ENCODE data around the gene HS3ST1.

Gene HS3ST1

GRCh38 chr4:11428231-11428898 lies at the start of gene HS3ST1:
HS3ST1 (minus strand) TSS chr4:11428894; CDS start chr4:11400005, 28,889 bp downstream.
- Histone ChIP-seq H3K4me1 (no peaks in the 10 kb centered on the region), H3K79me2 (no peaks in the 10 kb centered on the region), H3K36me3 (ENCODE audit: control insufficient read depth, insufficient read depth, low read length) (no peaks in the 10 kb centered on the region), H3K4me2 (ENCODE audit: low read length) (peak within 1 kb of the TSS; percentile 64), H3K9me3 (ENCODE audit: control insufficient read depth, low read length) (no peaks in the 10 kb centered on the region), H3K9ac (no peak within 1 kb of the TSS), H2AFZ (peak within 1 kb of the TSS; percentile 56), H3K27ac (no peak within 1 kb of the TSS), H3K4me3 (ENCODE audit: low read depth, low read length) (peak within 1 kb of the TSS; percentile 57), H3K27me3 (ENCODE audit: control insufficient read depth, insufficient read depth, low read length) (no peaks in the 10 kb centered on the region)
- TF ChIP-seq CTCF (IDR thresholded peaks at IDR 0.05), result no peak

- TF ChIP-seq CTCF (IDR thresholded peaks at IDR 0.05), result no peak
- Histone ChIP-seq H3K27me3 (ENCODE audit: control insufficient read depth, insufficient read depth, low read length) (no peaks in the 10 kb centered on the region), H3K4me2 (ENCODE audit: low read length) (no peak overlapping the region), H3K9me3 (ENCODE audit: control insufficient read depth, low read length) (no peaks in the 10 kb centered on the region), H2AFZ (no peak overlapping the region), H3K9ac (no peak overlapping the region), H3K27ac (no peak overlapping the region), H3K4me1 (no peaks in the 10 kb centered on the region), H3K4me3 (ENCODE audit: low read depth, low read length) (no peak overlapping the region), H3K36me3 (ENCODE audit: control insufficient read depth, insufficient read depth, low read length) (no peaks in the 10 kb centered on the region), H3K79me2 (no peaks in the 10 kb centered on the region)
Measured at GRCh38 chr4:11475871-11476270, 47.2 kb upstream of the HS3ST1 start.

- Histone ChIP-seq H2AFZ (no peak overlapping the region), H3K27me3 (ENCODE audit: control insufficient read depth, insufficient read depth, low read length) (no peaks in the 10 kb centered on the region), H3K27ac (no peak overlapping the region), H3K36me3 (ENCODE audit: control insufficient read depth, insufficient read depth, low read length) (peaks cover 3% of the 10 kb centered on the region), H3K9me3 (ENCODE audit: control insufficient read depth, low read length) (no peaks in the 10 kb centered on the region), H3K4me2 (ENCODE audit: low read length) (no peak overlapping the region), H3K79me2 (no peaks in the 10 kb centered on the region), H3K4me1 (no peaks in the 10 kb centered on the region), H3K4me3 (ENCODE audit: low read depth, low read length) (no peak overlapping the region), H3K9ac (no peak overlapping the region)
- no peak for TF ChIP-seq CTCF (IDR thresholded peaks at IDR 0.05)
Measured at GRCh38 chr4:11474146-11474545, 45.5 kb upstream of the HS3ST1 start.

- H3K4me3 ChIP-seq (ENCODE audit: low read depth, low read length), result no peak overlapping the region
- no peak overlapping the region for H3K4me2 ChIP-seq (ENCODE audit: low read length)
- no peak overlapping the region for H3K27ac ChIP-seq
- no peaks in the 10 kb centered on the region for H3K9me3 ChIP-seq (ENCODE audit: control insufficient read depth, low read length)
- no peak for TF ChIP-seq CTCF (IDR thresholded peaks at IDR 0.05)
- H3K79me2 ChIP-seq, result no peaks in the 10 kb centered on the region
- no peaks in the 10 kb centered on the region for H3K4me1 ChIP-seq
- H3K36me3 ChIP-seq (ENCODE audit: control insufficient read depth, insufficient read depth, low read length), result peaks cover 3% of the 10 kb centered on the region
- H3K9ac ChIP-seq, result no peak overlapping the region
- no peak overlapping the region for H2AFZ ChIP-seq
- no peaks in the 10 kb centered on the region for H3K27me3 ChIP-seq (ENCODE audit: control insufficient read depth, insufficient read depth, low read length)
Measured at GRCh38 chr4:11472535-11472934, 43.8 kb upstream of the HS3ST1 start.

GRCh38 chr4:11471618-11472017 lies 42.9 kb upstream of the HS3ST1 start:
- Histone ChIP-seq H3K4me3 (ENCODE audit: low read depth, low read length) (no peak overlapping the region), H3K9me3 (ENCODE audit: control insufficient read depth, low read length) (no peaks in the 10 kb centered on the region), H3K79me2 (no peaks in the 10 kb centered on the region), H2AFZ (no peak overlapping the region), H3K27me3 (ENCODE audit: control insufficient read depth, insufficient read depth, low read length) (no peaks in the 10 kb centered on the region), H3K36me3 (ENCODE audit: control insufficient read depth, insufficient read depth, low read length) (peaks cover 3% of the 10 kb centered on the region), H3K4me1 (no peaks in the 10 kb centered on the region), H3K27ac (no peak overlapping the region), H3K4me2 (ENCODE audit: low read length) (no peak overlapping the region), H3K9ac (no peak overlapping the region)
- no peak for TF ChIP-seq CTCF (IDR thresholded peaks at IDR 0.05)
